ENCODE measurements around the gene VIL1. TPM values are rescaled to one million over a fixed set of nuclear protein-coding genes. Genes with fewer than 3 reads are reported as not detected.

Gene VIL1
- total RNA-seq, 1 experiment from 2014 or later: not detected

GRCh38 chr2:218392459-218392858, 26.5 kb upstream of the VIL1 start:
- Histone ChIP-seq H3K4me1 (ENCODE audit: low read length) (peaks cover 21% of the 10 kb centered on the region), H2AFZ (ENCODE audit: low read length) (no peak overlapping the region), H3K4me2 (ENCODE audit: low read depth, low read length, poor library complexity, severe bottlenecking) (no peak overlapping the region)

DNA sequence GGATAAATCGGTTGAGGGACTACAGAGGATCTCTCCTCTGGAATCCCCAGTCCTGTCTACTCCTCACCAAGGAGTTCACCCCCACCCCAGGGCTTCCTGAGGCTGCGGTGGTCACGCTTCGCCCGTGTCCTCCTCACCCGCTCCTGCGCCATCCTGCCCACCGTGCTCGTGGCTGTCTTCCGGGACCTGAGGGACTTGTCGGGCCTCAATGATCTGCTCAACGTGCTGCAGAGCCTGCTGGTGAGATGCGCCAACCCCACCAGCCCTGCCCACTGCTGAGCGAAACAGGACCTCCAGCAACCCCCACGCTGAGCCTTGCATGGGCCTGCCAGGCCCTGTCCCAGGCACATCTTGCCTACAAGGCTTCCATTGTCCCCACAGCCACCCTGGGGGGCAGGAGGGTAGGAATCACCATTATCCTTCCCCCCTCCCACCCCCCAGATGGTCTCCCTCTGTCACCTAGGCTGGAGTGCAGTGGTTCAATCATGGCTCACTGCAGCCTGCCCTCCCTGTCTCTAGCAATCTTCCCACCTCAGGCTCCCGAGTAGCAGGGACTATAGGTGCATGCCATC, 25.9 kb upstream of the VIL1 start:
- no peaks in the 10 kb centered on the region for H3K9me2 ChIP-seq (replicated peaks; ENCODE audit: insufficient read depth, low read length)
- no peaks in the 10 kb centered on the region for H4K20me1 ChIP-seq (ENCODE audit: insufficient read depth, low read depth, low read length)
- no peaks in the 10 kb centered on the region for H3K36me3 ChIP-seq (ENCODE audit: insufficient read depth, low read length)
- H3K4me1 ChIP-seq (ENCODE audit: low read length): peaks cover 27% of the 10 kb centered on the region
- no peak overlapping the region for H3K27ac ChIP-seq (ENCODE audit: low read length)
- H2AFZ ChIP-seq (ENCODE audit: low read length): no peak overlapping the region
- H3K27me3 ChIP-seq (ENCODE audit: low read length): no peaks in the 10 kb centered on the region
- no peaks in the 10 kb centered on the region for H3K79me2 ChIP-seq (ENCODE audit: low read length)
- no peak overlapping the region for H3K4me3 ChIP-seq (ENCODE audit: low read length)
- no peaks in the 10 kb centered on the region for H3K9me3 ChIP-seq (ENCODE audit: low read length)
- H3K9ac ChIP-seq (ENCODE audit: low read length): no peak overlapping the region
- H3K4me2 ChIP-seq (ENCODE audit: low read depth, low read length, poor library complexity, severe bottlenecking): no peak overlapping the region
- peak; percentile 35 for DNase-seq

More at GRCh38 chr2:218392459-218392858, 26.5 kb upstream of the VIL1 start:
- no peaks in the 10 kb centered on the region for H3K79me2 ChIP-seq (ENCODE audit: low read length)
- H3K4me3 ChIP-seq (ENCODE audit: low read length): no peak overlapping the region
- H3K9me2 ChIP-seq (replicated peaks; ENCODE audit: insufficient read depth, low read length): no peaks in the 10 kb centered on the region
- no peak overlapping the region for H3K9ac ChIP-seq (ENCODE audit: low read length)
- no peak for DNase-seq
- no peaks in the 10 kb centered on the region for H3K36me3 ChIP-seq (ENCODE audit: insufficient read depth, low read length)
- no peak overlapping the region for H3K27ac ChIP-seq (ENCODE audit: low read length)
- H3K9me3 ChIP-seq (ENCODE audit: low read length): no peaks in the 10 kb centered on the region
- no peaks in the 10 kb centered on the region for H3K27me3 ChIP-seq (ENCODE audit: low read length)
- H4K20me1 ChIP-seq (ENCODE audit: insufficient read depth, low read depth, low read length): no peaks in the 10 kb centered on the region

GRCh38 chr2:218393750-218394290, 25.1 kb upstream of the VIL1 start:
- no peaks in the 10 kb centered on the region for H3K79me2 ChIP-seq (ENCODE audit: low read length)
- H3K27me3 ChIP-seq (ENCODE audit: low read length): no peaks in the 10 kb centered on the region
- DNase-seq: no peak

GRCh38 chr2:218394298-218395089, 24.4 kb upstream of the VIL1 start:
- Histone ChIP-seq H3K4me1 (ENCODE audit: low read length) (peaks cover 42% of the 10 kb centered on the region), H2AFZ (ENCODE audit: low read length) (no peak overlapping the region), H3K9me2 (replicated peaks; ENCODE audit: insufficient read depth, low read length) (no peaks in the 10 kb centered on the region), H3K4me2 (ENCODE audit: low read depth, low read length, poor library complexity, severe bottlenecking) (no peak overlapping the region), H3K9ac (ENCODE audit: low read length) (no peak overlapping the region), H3K9me3 (ENCODE audit: low read length) (no peaks in the 10 kb centered on the region), H4K20me1 (ENCODE audit: insufficient read depth, low read depth, low read length) (no peaks in the 10 kb centered on the region), H3K4me3 (ENCODE audit: low read length) (no peak overlapping the region), H3K36me3 (ENCODE audit: insufficient read depth, low read length) (no peaks in the 10 kb centered on the region), H3K27ac (ENCODE audit: low read length) (no peak overlapping the region), H3K27me3 (ENCODE audit: low read length) (no peaks in the 10 kb centered on the region), H3K79me2 (ENCODE audit: low read length) (no peaks in the 10 kb centered on the region)
- no peak for DNase-seq

More at GRCh38 chr2:218393750-218394290, 25.1 kb upstream of the VIL1 start:
- no peak overlapping the region for H3K9ac ChIP-seq (ENCODE audit: low read length)
- H3K4me2 ChIP-seq (ENCODE audit: low read depth, low read length, poor library complexity, severe bottlenecking): no peak overlapping the region
- H3K36me3 ChIP-seq (ENCODE audit: insufficient read depth, low read length): no peaks in the 10 kb centered on the region
- H4K20me1 ChIP-seq (ENCODE audit: insufficient read depth, low read depth, low read length): no peaks in the 10 kb centered on the region
- H3K9me2 ChIP-seq (replicated peaks; ENCODE audit: insufficient read depth, low read length): no peaks in the 10 kb centered on the region
- H3K27ac ChIP-seq (ENCODE audit: low read length): no peak overlapping the region
- H3K9me3 ChIP-seq (ENCODE audit: low read length): no peaks in the 10 kb centered on the region
- peaks cover 35% of the 10 kb centered on the region for H3K4me1 ChIP-seq (ENCODE audit: low read length)
- no peak overlapping the region for H3K4me3 ChIP-seq (ENCODE audit: low read length)
- no peak overlapping the region for H2AFZ ChIP-seq (ENCODE audit: low read length)

GRCh38 chr2:218395090-218395444, 23.9 kb upstream of the VIL1 start:
- Histone ChIP-seq H3K4me1 (ENCODE audit: low read length) (peaks cover 42% of the 10 kb centered on the region), H3K4me2 (ENCODE audit: low read depth, low read length, poor library complexity, severe bottlenecking) (peak overlapping the region; percentile 95), H3K9ac (ENCODE audit: low read length) (no peak overlapping the region), H4K20me1 (ENCODE audit: insufficient read depth, low read depth, low read length) (no peaks in the 10 kb centered on the region), H2AFZ (ENCODE audit: low read length) (no peak overlapping the region), H3K27me3 (ENCODE audit: low read length) (no peaks in the 10 kb centered on the region), H3K9me2 (replicated peaks; ENCODE audit: insufficient read depth, low read length) (no peaks in the 10 kb centered on the region), H3K79me2 (ENCODE audit: low read length) (peaks cover 1% of the 10 kb centered on the region; the same call in 1 of the 2 replicates), H3K36me3 (ENCODE audit: insufficient read depth, low read length) (no peaks in the 10 kb centered on the region), H3K9me3 (ENCODE audit: low read length) (no peaks in the 10 kb centered on the region), H3K27ac (ENCODE audit: low read length) (no peak overlapping the region), H3K4me3 (ENCODE audit: low read length) (no peak overlapping the region)
- DNase-seq: no peak

- H2AFZ ChIP-seq (ENCODE audit: low read length): peak overlapping the region; percentile 93
Measured at GRCh38 chr2:218395456-218395825, 23.5 kb upstream of the VIL1 start.

GRCh38 chr2:218395826-218396687, 22.9 kb upstream of the VIL1 start:
- Histone ChIP-seq H3K9me2 (replicated peaks; ENCODE audit: insufficient read depth, low read length) (no peaks in the 10 kb centered on the region), H3K27me3 (ENCODE audit: low read length) (no peaks in the 10 kb centered on the region), H3K9ac (ENCODE audit: low read length) (peak overlapping the region; percentile 87), H3K4me2 (ENCODE audit: low read depth, low read length, poor library complexity, severe bottlenecking) (peak overlapping the region; percentile 95), H3K4me1 (ENCODE audit: low read length) (peaks cover 44% of the 10 kb centered on the region), H3K79me2 (ENCODE audit: low read length) (peaks cover 10% of the 10 kb centered on the region), H3K27ac (ENCODE audit: low read length) (peak overlapping the region; percentile 83), H3K9me3 (ENCODE audit: low read length) (no peaks in the 10 kb centered on the region), H3K4me3 (ENCODE audit: low read length) (peak overlapping the region; percentile 78), H3K36me3 (ENCODE audit: insufficient read depth, low read length) (no peaks in the 10 kb centered on the region), H2AFZ (ENCODE audit: low read length) (peak overlapping the region; percentile 97), H4K20me1 (ENCODE audit: insufficient read depth, low read depth, low read length) (no peaks in the 10 kb centered on the region)
- DNase-seq: peak; percentile 98

More at GRCh38 chr2:218395456-218395825, 23.5 kb upstream of the VIL1 start:
- no peaks in the 10 kb centered on the region for H3K9me2 ChIP-seq (replicated peaks; ENCODE audit: insufficient read depth, low read length)
- H3K36me3 ChIP-seq (ENCODE audit: insufficient read depth, low read length): no peaks in the 10 kb centered on the region
- peak overlapping the region; percentile 78 for H3K4me3 ChIP-seq (ENCODE audit: low read length)
- H3K4me1 ChIP-seq (ENCODE audit: low read length): peaks cover 42% of the 10 kb centered on the region
- no peaks in the 10 kb centered on the region for H3K27me3 ChIP-seq (ENCODE audit: low read length)
- no peaks in the 10 kb centered on the region for H3K9me3 ChIP-seq (ENCODE audit: low read length)
- peak overlapping the region; percentile 95 for H3K4me2 ChIP-seq (ENCODE audit: low read depth, low read length, poor library complexity, severe bottlenecking)
- peak overlapping the region; percentile 61 for H3K27ac ChIP-seq (ENCODE audit: low read length)
- peaks cover 5% of the 10 kb centered on the region for H3K79me2 ChIP-seq (ENCODE audit: low read length)
- H4K20me1 ChIP-seq (ENCODE audit: insufficient read depth, low read depth, low read length): no peaks in the 10 kb centered on the region
- peak; percentile 76 for DNase-seq
- peak overlapping the region; percentile 63 for H3K9ac ChIP-seq (ENCODE audit: low read length)

Data from Karpas-422 (cell line).